GM12892 (cell line): ENCODE results near the gene MCTS1.

ENCODE experiments used
- POLR2A ChIP-seq: IDR thresholded peaks from 2 replicates; pipeline ENCODE4 v1.6.1; 2011; ENCODE audit warnings: low read depth, low read length, control low read depth
- POLR2AphosphoS5 ChIP-seq: IDR thresholded peaks from 2 replicates; pipeline ENCODE4 v1.6.1; 2011; ENCODE audit warnings: low read depth, low read length, control low read depth
- TAF1 ChIP-seq: IDR thresholded peaks from 2 replicates; pipeline ENCODE4 v1.6.1; 2011; ENCODE audit warnings: low read depth, mild to moderate bottlenecking, control low read depth, low read length, borderline replicate concordance

DNA sequence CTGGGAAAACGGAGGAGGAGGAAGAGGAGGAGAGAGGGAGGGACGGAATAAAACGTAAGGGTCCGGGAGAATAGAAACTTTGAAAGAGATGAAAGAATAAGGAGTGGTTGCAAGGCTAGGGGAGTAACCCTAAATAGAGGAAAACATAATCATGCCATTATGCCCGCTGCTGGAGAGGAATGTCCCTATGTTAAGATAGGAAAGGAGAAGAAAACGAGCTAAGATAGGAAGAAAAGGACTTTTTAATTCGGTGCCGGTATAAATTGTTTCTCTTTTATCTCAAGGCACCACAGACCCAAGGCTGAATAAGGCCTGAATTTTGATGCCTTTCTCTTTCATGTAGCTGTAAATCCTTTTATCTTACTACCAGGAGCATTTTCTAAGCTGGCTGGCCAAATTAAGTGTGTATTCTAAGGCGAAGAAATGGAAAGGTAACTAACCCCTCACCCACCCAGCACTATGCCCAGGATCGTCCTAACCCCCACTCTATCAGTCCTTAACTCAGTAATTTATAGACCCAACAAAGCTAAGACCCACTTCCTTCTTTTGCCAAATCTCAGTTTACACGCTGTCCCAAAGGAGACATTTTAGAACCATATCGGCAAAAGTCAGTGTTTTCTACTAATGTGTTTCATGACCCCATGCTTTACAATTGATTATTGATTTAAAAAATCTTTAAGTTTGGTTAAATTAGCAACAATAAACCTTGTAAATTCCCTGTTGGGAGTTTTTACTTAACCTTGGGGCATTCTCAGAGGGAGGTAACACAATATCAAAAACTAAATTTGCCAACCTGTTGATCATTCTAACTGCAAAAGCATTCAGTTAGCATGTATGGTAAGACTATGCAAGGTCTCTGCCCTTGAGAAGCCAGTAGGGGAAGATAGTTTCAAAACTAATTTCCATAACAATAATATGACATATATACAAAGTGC is 42.0 kb upstream of the MCTS1 start:
- no peak for TF ChIP-seq POLR2AphosphoS5
- TF ChIP-seq POLR2A = no peak
- no peak for TF ChIP-seq TAF1
